HG03066 (cell line): Measurements from ENCODE around the gene UGT2A3.
A peak's percentile ranks its signal among the peaks of the same experiment; 100 is the strongest.
"Not testable (repeated sequence)": the region's sequence is repeated elsewhere in the genome, so short reads cannot be mapped to it uniquely, and the experiment has no call there.

Experiments used
- ATAC-seq: cut with Tn5 transposase; IDR thresholded peaks from one replicate; pipeline ENCODE4 v1.9.1; 2021; ENCODE audit warnings: low read depth; ENCODE audit not compliant: unreplicated experiment

The UGT2A3 gene

GRCh38 chr4:68951078-68951805 is at the start of gene UGT2A3:
Gene UGT2A3, minus strand, starts transcription at chr4:68951804. Its CDS starts 44 bp downstream, at chr4:68951760.
- ATAC-seq, result no peak

GRCh38 chr4:68997040-68997439 is 45.4 kb upstream of the UGT2A3 start:
- no peak for ATAC-seq

- peak; percentile 66 for ATAC-seq
Observed at GRCh38 chr4:68995292-68995691, 43.7 kb upstream of the UGT2A3 start.

GRCh38 chr4:68987007-68987406 is 35.4 kb upstream of the UGT2A3 start:
- ATAC-seq, result no peak

GRCh38 chr4:68985442-68985841 is 33.8 kb upstream of the UGT2A3 start:
- no peak for ATAC-seq

- ATAC-seq, result no peak
Observed at GRCh38 chr4:68984947-68985346, 33.3 kb upstream of the UGT2A3 start.

- ATAC-seq, result no peak
Observed at GRCh38 chr4:68963374-68963773, 11.8 kb upstream of the UGT2A3 start.

- no peak for ATAC-seq
Observed at GRCh38 chr4:68962868-68963267, 11.3 kb upstream of the UGT2A3 start.

GRCh38 chr4:68960294-68961163 is 8.9 kb upstream of the UGT2A3 start:
- ATAC-seq, result no peak

GRCh38 chr4:68959085-68959484 is 7.5 kb upstream of the UGT2A3 start:
- not testable (repeated sequence) for ATAC-seq

GRCh38 chr4:68954126-68954525 is 2.5 kb upstream of the UGT2A3 start:
- ATAC-seq, result no peak

GRCh38 chr4:68953056-68953596 is 1.5 kb upstream of the UGT2A3 start:
- ATAC-seq, result no peak

GRCh38 chr4:68951806-68952585 is 392 bp upstream of the UGT2A3 start:
- ATAC-seq, result no peak

GRCh38 chr4:68950033-68950432 is 1.6 kb downstream of the UGT2A3 start:
- no peak for ATAC-seq

- ATAC-seq, result no peak
Observed at GRCh38 chr4:68948985-68949384, 2.6 kb downstream of the UGT2A3 start.

GRCh38 chr4:68948044-68948743 is 3.4 kb downstream of the UGT2A3 start:
- no peak for ATAC-seq

GRCh38 chr4:68929076-68929737 is 22.4 kb downstream of the UGT2A3 start:
- no peak for ATAC-seq

GRCh38 chr4:68927165-68927564 is 24.4 kb downstream of the UGT2A3 start:
- ATAC-seq, result no peak

- not testable (repeated sequence) for ATAC-seq
Observed at GRCh38 chr4:68922202-68922601, 29.4 kb downstream of the UGT2A3 start.

- no peak for ATAC-seq
Observed at GRCh38 chr4:68921051-68921450, 30.6 kb downstream of the UGT2A3 start.
